H1 (cell line): ENCODE results near the gene MKLN1. TPM values are rescaled to one million over a fixed set of nuclear protein-coding genes. Genes with fewer than 3 reads are reported as not detected.

Source experiments
- PHF8 ChIP-seq: fragments of 200-600 bp; sonication (generic); conservative IDR thresholded peaks from 2 replicates; pipeline ENCODE4 v1.7.1; 2012; ENCODE audit warnings: low read depth, mild to moderate bottlenecking, inconsistent platforms, low read length, moderate library complexity
- polyA plus RNA-seq, 7 experiments: library from polyadenylated mRNA; depleted of rRNA in 3 of 7; stranded (reverse) in 5 of 7; unstranded in 2 of 7; fragments of >200 nt in 5 of 7; fragments of 200-250 nt in 2 of 7; gene quantifications; 1 replicate in 5 of 7; 2 replicates in 1 of 7; 4 replicates in 1 of 7; pipeline versions ENCODE4 v1.2.1 to v1.2.3, GENCODE V29; 2011 to 2013; ENCODE audit warnings: missing spikeins in 2 of 7, mixed read lengths in 2 of 7
- total RNA-seq: library from RNA; stranded (reverse); fragmentation: NEBNext Ultra II Directional; extraction: Animal tissue kit (Norgen Biotek cat#: 25700); gene quantifications from 2 replicates; pipeline ENCODE4 v1.2.1, GENCODE V29; 2021

The MKLN1 gene
- total and polyA plus RNA-seq, 2 of the 8 experiments (the other 6 are each of a cell fraction or from before 2014, with no cell fraction given): 22.3 to 50.9 TPM

DNA sequence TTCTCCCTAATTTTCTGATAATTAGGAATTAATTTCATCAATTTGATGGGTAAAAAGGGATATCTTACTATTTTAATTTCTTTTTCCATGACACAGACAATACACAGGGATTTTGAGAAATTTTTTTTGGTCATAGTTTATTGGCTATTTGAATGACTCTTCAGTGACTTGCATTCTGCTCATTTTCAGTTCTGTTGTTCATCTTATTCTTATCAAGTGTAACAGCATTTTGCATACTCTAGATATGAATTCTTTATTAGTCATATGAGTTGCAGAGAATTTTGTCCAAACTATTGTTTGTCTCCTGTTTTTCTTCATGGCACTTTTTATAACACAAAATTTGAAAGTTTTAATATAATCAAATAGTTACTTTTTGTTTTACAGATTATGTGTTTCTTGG is 41.7 kb downstream of the MKLN1 start (continued):
- no peak for TF ChIP-seq PHF8
- TF ChIP-seq, all 59 proteins: peak for 0
